ENCODE results near the gene PTPN4. TPM values are rescaled to one million over a fixed set of nuclear protein-coding genes. Genes with fewer than 3 reads are reported as not detected.
"Not testable (repeated sequence)": the region's sequence is repeated elsewhere in the genome, so short reads cannot be mapped to it uniquely, and the experiment has no call there.

Gene PTPN4
- total RNA-seq, 1 donor from 2014 or later = 35.9 TPM

DNA sequence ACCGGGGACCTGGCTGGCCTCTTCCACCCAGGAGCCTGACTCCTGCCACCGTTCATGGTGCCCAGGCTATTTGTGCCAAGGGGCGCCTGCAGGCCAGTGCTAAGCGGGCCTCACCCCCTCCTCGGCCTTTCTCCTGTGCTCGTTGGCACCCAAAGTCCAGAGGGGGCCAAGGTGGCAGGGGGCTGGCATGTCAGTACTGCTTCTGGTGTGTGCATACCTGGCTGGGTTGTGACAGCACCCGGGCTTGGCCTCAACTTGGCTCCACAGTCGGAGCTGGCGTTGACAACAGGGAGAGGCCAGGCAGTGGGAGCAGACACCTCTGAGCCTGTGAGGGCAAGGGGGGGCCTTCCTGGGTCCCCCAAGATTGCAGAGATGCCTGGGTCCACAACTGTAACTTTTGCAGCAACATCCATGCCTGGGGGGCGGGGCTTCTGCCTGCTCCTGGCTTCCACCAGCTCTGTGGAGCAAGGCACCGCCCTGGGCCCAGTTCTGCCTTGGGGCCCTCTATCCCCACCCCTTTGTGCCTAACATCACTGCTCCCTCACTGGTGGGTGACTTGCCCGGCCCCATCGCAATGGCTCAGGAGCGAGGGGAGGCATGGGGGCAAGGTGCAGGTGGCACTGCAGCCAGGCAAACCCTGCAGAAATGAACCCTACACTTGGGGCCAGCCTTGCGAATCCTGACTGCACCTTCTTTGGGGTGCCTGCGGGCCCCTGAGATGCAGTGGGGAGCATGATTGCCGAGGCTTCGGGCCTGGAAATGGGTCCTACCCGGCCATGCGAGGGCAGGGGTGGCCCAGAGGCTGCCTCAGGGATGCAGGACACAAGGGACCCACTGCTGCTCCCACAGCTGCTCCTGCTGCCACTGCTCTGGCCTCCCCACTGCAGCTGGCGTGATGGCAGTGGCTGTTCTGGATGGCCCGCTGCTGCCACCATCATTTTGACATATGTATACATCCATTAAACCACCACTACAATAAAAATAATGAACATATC lies 35.9 kb downstream of the PTPN4 start:
- no peak for DNase-seq (ENCODE audit: low spot score in 2 of 2)

DNA sequence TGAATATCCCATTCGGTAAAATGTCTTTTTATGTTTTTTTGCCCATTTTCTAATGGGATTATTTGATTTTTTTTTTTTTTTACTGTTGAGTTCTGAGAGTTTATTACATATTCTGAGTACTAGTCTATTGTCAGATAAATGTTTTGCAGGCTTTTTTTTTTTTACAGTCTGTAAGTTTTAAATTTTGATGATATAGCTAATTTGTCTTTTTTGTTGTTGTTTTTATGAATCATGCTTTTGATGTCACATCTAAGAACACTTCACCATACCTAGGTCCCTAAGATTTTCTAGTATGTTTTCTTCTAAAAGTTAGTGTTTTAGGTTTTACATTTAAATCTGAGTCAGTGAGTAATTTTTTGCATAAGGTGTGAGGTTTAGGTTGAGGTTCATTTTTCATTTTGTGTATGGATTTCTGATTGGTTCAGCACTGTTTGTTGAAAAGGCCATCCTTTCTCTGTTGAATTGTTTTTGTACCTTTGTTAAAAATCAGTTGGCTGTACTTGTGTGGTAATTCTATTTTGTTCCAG lies 40.7 kb downstream of the PTPN4 start:
- TF ChIP-seq, protein P1, sequence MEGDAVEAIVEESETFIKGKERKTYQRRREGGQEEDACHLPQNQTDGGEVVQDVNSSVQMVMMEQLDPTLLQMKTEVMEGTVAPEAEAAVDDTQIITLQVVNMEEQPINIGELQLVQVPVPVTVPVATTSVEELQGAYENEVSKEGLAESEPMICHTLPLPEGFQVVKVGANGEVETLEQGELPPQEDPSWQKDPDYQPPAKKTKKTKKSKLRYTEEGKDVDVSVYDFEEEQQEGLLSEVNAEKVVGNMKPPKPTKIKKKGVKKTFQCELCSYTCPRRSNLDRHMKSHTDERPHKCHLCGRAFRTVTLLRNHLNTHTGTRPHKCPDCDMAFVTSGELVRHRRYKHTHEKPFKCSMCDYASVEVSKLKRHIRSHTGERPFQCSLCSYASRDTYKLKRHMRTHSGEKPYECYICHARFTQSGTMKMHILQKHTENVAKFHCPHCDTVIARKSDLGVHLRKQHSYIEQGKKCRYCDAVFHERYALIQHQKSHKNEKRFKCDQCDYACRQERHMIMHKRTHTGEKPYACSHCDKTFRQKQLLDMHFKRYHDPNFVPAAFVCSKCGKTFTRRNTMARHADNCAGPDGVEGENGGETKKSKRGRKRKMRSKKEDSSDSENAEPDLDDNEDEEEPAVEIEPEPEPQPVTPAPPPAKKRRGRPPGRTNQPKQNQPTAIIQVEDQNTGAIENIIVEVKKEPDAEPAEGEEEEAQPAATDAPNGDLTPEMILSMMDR (IDR thresholded peaks at IDR 0.05) = no peak
- Histone ChIP-seq H3K27me3 (no peaks in the 10 kb centered on the region), H3K27ac (no peak overlapping the region)

More for the DNA sequence above, 35.9 kb downstream of the PTPN4 start:
- no peaks in the 10 kb centered on the region for H3K27me3 ChIP-seq
- no peak overlapping the region for H3K27ac ChIP-seq
- H3K9me3 ChIP-seq = peaks cover 4 to 12% of the 10 kb centered on the region in 2 donors
- H3K4me3 ChIP-seq = no peak overlapping the region
- H3K36me3 ChIP-seq = peaks cover 0 to 2% of the 10 kb centered on the region in 2 donors
- TF ChIP-seq, protein P1 (IDR thresholded peaks at IDR 0.05) = no peak
- intact Hi-C loops (cut with DNase I) = no loop called here
- H3K4me1 ChIP-seq = no peaks in the 10 kb centered on the region

DNA sequence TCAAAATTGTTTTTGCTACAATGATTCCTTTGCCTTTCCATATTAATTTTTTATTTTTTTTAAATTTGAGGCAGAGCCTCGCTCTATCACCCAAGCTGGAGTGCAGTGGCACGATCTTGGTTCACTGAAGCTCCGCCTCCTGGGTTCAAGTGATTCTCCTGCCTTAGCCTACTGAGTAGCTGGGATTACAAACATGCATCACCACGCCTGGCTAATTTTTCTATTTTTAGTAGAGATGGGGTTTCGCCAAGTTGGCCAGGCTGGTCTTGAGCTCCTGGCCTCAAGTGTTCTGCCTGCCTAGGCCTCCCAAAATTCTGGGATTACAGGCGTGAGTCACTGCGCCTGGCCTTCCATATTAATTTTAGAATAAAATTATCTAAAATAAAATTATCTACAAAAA lies 41.3 kb downstream of the PTPN4 start:
- TF ChIP-seq, protein P1 (IDR thresholded peaks at IDR 0.05) = no peak
- no peak overlapping the region for H3K27ac ChIP-seq
- intact Hi-C loops (cut with DNase I) = no loop called here
- no peaks in the 10 kb centered on the region for H3K4me1 ChIP-seq
- H3K4me3 ChIP-seq = no peak overlapping the region
- no peak for DNase-seq (ENCODE audit: low spot score in 2 of 2)
- no peaks in the 10 kb centered on the region for H3K9me3 ChIP-seq
- no peaks in the 10 kb centered on the region for H3K36me3 ChIP-seq
- no peaks in the 10 kb centered on the region for H3K27me3 ChIP-seq

More for the DNA sequence above, 40.7 kb downstream of the PTPN4 start:
- DNase-seq (ENCODE audit: low spot score in 2 of 2) = no peak
- H3K9me3 ChIP-seq = no peaks in the 10 kb centered on the region
- H3K4me1 ChIP-seq = no peaks in the 10 kb centered on the region
- H3K4me3 ChIP-seq = no peak overlapping the region
- intact Hi-C loops (cut with DNase I) = no loop called here
- no peaks in the 10 kb centered on the region for H3K36me3 ChIP-seq

DNA sequence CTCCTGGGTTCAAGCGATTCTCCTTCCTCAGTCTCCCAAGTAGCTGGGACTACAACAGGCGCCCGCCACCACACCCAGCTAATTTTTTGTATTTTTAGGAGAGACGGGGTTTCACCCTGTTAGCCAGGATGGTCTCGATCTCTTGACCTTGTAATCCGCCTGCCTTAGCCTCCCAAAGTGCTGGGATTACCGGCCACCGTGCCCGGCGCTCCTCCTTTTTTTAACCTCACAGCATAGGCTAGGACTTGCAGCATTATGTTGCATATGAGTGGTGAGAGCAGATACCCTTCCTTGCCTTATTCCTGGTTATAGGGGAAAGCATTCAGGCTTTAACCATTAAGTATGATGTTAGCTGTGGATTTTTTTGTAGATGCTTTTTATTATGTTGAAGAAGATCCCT lies 42.3 kb downstream of the PTPN4 start:
- DNase-seq (ENCODE audit: low spot score in 2 of 2); intact Hi-C loops (cut with DNase I); H3K4me1 ChIP-seq: not testable (repeated sequence)

DNA sequence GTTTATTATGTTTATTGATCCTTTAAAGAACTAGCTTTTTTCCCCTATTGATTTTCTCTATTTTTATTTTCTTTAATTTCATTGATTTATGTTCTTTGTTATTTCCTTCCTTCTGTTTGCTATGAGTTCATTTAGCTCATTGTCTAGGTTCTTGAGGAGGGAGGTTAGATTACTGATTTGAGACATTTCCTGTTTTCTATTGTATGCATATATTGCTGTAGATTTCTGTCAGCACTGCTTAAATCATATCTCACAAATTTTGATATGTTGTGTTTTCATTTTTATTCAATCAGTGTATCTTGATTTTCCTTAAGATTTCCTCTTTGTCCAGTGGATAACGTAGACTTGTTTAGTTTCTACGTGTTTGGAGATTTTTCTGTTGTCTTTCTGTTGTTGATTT lies 43.4 kb downstream of the PTPN4 start:
- TF ChIP-seq, protein P1 (IDR thresholded peaks at IDR 0.05) = no peak
- Histone ChIP-seq H3K9me3 (no peaks in the 10 kb centered on the region), H3K27me3 (no peaks in the 10 kb centered on the region), H3K27ac (no peak overlapping the region), H3K4me1 (no peaks in the 10 kb centered on the region), H3K36me3 (no peaks in the 10 kb centered on the region), H3K4me3 (no peak overlapping the region)
- intact Hi-C loops (cut with DNase I) = no loop called here
- DNase-seq (ENCODE audit: low spot score in 2 of 2) = no peak

More for the DNA sequence above, 42.3 kb downstream of the PTPN4 start:
- H3K27ac ChIP-seq, H3K27me3 ChIP-seq, H3K9me3 ChIP-seq, H3K4me3 ChIP-seq, H3K36me3 ChIP-seq: not testable (repeated sequence)

DNA sequence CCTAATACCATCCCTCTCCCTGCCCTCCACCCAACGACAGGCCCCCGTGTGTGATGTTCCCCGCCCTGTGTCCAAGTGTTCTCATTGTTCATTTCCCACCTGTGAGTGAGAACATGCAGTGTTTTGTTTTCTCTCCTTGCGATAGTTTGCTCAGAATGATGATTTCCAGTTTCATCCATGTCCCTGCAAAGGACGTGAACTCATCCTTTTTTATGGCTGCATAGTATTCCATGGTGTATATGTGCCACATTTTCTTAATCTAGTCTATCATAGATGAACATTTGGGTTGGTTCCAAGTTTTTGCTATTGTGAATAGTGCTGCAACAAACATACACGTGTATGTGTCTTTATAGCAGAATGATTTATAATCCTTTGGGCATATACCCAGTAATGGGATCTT lies 44.7 kb downstream of the PTPN4 start:
- not testable (repeated sequence) for H3K4me3 ChIP-seq

More for the DNA sequence above, 44.7 kb downstream of the PTPN4 start:
- DNase-seq (ENCODE audit: low spot score in 2 of 2); H3K9me3 ChIP-seq; intact Hi-C loops (cut with DNase I); H3K27ac ChIP-seq; H3K36me3 ChIP-seq; H3K4me1 ChIP-seq; H3K27me3 ChIP-seq: not testable (repeated sequence)

Data from ascending aorta (tissue), 2 donors.